ENCODE data around the gene HTRA1.

Gene HTRA1

DNA sequence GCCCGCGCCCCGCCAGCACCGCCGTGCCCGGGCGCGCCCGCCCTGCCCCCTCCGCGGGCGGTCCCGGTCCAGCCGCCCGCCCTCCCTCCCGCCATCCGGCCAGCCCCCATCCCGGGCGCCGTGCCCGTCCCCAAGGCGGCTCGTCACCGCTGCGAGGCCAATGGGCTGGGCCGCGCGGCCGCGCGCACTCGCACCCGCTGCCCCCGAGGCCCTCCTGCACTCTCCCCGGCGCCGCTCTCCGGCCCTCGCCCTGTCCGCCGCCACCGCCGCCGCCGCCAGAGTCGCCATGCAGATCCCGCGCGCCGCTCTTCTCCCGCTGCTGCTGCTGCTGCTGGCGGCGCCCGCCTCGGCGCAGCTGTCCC lies at the start of gene HTRA1:
TSS of gene HTRA1 (plus strand) at position 187 of the 362 bp plus-strand sequence. CDS start at position 287, 100 bp downstream.
- no peak for DNase-seq (ENCODE audit: low read depth, low spot score)

DNA sequence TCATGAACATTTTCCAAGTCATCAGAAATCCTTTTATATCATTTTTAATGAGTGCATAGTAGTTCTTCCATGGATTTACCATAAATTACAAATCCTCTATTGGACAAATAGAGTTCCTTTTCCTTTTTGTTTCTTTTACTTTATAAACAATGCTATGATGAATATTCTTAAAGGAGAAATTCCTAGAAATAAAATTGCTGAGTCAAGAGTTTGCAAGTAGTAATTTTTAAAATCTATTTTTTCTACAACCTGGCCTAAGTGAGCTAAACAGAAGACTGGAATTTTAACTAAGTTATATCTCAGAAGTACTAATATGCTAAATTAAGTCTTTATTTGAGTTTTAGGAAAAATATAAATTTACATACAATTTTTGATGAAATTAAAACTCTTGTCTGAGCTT lies 48.0 kb upstream of the HTRA1 start:
- DNase-seq (ENCODE audit: low read depth, low spot score) = no peak

DNA sequence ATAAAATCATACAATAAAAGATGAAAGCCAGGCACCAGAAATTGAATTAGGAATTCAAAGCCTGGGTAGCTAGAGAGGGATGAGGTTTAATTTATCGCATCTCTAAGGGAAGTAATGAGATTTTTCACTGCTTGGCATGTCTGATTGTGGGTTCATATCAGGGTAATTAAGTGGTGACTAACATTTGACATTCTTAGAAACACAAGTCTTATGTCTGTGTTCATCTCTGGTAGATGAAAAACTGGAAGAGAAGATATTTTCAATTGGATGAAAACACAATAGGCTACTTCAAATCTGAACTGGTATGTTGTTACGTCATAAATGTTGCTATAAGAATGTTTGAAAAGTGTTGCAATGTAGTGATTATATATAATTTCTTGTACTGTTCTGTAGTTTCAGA lies 43.7 kb upstream of the HTRA1 start:
- DNase-seq (ENCODE audit: low read depth, low spot score) = no peak

DNA sequence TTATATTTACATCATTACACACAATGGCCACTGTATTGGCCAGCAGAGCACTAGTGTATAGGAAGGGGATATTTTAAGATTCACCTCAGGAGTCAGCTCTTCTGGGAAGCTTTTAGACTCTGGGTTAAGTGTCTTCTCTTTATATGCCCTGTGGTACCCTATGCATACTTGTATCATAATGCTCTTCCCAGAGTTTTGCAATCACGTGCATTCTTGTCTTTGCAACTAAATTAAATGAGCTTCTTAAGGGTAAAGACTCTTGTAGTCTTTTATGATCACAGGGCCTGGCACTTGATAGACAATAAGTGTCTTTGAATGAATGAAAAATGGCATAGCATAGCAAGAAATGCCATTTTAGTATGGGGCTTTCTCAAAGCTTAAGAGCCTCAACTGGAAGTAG lies 42.3 kb upstream of the HTRA1 start:
- DNase-seq (ENCODE audit: low read depth, low spot score) = no peak

DNA sequence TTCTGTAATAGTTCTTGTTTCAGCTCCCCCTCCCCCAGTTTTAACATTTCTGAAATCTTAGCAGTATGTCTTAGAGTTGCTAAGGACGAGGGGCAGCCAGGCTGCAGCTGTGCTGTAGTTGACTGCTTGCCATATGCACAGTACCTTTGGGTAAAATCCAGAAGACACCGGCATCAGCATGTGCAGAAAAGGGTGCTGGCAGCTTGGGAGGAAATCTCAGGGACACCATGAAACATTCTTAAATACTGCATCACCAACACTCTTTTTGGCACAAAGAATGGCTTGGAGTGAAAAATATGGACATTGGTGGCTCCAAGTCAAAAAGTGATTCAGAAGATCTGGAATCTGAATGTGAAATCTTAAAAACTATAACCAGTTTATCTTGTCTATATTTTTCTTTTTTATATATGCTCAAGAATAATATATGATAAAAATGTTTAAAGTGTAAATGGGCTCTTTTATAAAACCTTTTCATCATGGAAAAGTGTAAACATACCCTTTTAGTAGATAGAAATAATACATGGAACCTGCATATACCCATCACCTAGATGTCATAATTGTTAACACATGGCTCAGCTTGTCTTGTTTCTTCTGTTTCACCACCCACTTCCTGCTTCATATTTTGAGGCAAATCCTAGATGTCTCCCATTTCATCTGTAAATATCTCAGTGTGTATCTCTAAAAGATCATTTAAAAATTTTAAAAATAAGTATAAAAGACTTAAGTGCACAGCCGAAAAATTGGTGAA lies 41.3 kb upstream of the HTRA1 start:
- no peak for DNase-seq (ENCODE audit: low read depth, low spot score)

DNA sequence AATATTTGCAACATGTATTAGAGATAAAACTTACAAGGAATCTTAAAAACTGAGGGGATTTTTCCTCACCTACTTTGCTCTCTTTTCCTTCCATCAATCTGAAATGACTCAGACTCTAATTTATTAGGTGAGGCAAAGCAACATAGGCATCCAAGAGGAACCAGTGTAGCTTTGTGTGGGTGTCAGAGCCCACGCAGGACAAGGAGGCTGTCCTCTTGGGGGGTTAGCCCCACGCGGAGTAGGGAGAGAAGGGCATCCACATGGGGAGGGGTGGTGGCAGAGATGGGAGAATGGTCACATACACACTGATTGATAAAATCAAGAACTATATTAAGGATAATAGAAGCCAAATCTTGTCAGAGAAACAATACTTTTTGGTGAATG lies 40.7 kb upstream of the HTRA1 start:
- no peak for DNase-seq (ENCODE audit: low read depth, low spot score)

DNA sequence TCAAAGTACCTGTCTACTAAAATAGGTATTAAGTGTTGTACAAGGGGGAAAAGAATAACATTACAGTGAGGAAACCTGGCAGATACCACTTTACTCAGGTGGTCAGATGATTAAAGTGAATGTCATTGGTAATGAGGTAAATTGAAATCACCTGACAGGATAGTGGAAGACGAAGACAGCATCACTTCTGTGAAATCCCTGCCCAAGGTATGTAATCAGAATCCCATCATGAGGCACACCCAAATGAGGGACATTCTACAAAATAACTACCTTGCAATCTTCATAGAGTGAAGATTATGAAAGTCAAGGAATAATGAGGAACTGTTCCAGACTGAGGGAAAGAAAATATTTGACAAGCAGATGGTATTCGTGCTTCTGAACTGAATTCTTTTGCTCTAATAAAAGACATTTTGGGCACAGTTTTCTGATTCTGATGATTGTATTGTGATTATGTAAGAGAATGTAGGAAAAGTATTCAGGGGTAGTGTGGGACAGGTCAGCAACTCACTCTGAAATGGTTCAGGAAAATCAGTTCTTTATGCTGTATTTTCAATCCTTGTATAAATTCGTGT lies 40.2 kb upstream of the HTRA1 start:
- no peak for DNase-seq (ENCODE audit: low read depth, low spot score)

DNA sequence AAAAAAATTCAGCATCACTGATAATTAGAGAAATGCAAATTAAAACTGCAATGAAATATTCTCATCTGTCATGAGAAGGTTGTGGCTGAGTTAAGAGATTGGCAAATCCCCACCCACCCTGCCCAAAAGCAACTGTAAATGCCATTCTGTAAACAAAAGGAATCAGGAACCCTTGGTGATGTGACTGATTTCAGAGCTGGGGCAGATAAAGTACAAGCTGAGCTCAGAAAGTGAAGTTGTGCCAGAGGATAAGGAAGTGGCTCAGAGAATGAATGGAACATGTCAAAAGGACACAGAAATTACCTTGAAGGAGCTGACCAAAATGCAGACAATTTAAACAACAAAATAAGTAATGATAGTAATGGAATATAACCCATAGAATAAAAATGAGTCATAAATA lies 39.6 kb upstream of the HTRA1 start:
- DNase-seq (ENCODE audit: low read depth, low spot score) = no peak

DNA sequence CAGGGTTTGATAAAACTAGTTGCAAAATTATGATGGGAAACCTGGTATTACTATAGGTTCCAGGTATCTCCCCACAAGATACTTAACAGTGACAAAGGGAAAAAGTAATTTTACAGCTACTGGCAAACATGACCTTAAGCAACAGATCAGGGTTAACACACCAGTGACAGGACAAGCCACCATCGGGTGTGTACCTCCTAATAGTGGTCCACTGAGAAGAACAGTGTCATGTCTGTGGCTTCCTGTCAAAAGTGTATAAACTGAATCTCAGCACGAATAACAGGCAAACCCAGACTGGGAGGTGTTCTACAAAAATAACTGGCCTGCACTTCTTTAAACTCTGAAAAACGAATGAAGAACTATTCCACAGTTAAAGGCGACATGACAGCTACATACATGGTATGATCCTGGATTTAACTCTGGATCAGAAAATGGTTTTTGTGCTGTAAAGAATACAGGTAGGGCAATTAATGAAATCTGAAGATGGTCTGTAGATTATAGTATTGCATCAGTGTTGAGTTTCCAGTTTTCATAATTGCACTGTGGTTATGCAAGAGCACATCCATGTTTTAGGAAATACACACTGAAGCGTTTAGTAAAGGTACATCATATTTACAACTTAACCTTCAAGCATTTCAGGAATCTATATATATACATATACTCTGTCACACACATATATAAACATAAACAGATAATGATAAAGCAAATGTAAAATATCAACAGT lies 38.9 kb upstream of the HTRA1 start:
- DNase-seq (ENCODE audit: low read depth, low spot score) = no peak

DNA sequence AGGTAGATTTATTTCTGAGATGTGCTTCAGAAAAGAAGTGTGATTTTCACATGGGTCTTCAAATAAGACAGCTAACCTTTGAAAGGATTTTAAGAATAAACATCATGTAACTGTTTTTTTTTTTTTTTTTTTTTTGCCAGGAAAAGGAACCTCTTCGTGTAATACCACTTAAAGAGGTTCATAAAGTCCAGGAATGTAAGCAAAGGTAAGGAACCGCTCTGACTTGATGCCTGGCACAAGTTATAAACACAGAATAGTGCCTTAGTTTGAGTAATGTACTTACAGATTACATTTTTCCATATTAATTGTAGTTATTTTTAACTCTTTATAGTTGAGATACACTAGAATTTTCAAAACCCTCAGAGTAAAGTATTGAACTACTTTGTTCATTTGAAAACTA lies 37.3 kb upstream of the HTRA1 start:
- no peak for DNase-seq (ENCODE audit: low read depth, low spot score)

DNA sequence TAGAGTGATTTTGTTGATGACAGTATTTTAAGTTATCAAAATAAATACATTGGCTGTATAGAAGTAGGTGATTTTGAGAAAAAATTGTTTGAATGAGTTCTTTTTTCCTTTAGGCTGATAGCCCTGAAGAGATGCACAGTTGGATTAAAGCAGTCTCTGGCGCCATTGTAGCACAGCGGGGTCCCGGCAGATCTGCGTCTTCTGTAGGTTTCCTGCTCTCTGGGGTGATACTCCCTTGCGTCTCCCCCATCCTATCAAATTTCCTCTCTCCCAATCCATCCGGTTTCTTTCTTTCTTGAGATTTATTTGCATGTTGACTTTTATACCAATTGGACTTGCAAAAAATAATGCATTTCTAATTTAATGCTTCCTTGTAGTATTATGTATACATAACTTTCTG lies 34.5 kb upstream of the HTRA1 start:
- no peak for DNase-seq (ENCODE audit: low read depth, low spot score)

DNA sequence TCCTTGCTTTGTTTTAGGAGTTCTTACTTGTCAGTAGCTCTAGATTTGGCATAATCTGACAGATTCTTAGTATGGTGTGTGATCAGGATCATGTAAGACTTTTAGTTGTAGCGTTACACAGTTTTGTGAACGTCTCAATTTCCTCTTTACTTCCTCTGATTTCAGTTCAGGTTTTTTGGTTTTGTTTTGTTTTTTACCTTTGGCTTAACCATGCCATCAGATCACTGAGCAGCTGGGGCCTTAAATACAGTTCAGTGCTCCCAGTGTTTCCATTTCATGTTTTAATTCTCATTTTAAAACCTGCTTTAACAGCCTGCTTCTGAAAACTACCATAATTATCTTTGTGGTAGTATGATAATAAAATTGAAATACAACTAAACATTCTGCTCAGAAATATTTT lies 34.1 kb upstream of the HTRA1 start:
- DNase-seq (ENCODE audit: low read depth, low spot score) = no peak

DNA sequence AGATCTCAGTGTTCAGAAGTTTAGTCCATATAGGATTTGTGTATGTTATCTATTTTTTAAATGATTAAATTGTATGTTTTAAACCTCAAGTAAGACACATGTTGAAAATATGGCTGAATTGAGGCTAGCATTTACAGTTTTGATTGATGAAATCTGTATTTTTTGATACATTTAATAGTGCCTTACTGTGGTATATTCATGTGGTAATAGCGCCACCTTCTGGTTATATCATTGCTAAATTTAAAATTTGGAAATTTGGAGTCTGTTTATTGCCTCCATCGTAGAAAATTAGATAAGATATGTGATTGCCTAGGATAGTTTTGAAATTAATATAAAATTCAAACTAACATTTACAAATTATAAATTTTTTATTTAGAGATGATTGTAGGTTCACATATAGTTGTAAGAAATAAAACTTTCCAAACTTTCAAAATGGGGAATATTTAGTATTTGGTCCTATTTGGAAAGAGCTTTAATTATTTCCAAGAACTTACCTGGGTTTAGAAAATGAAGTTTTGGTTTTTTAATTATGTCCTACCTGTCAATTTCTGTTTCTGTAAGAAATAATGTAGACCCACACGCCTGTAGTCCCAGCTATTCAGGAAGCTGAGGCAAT lies 26.0 kb upstream of the HTRA1 start:
- no peak for DNase-seq (ENCODE audit: low read depth, low spot score)

DNA sequence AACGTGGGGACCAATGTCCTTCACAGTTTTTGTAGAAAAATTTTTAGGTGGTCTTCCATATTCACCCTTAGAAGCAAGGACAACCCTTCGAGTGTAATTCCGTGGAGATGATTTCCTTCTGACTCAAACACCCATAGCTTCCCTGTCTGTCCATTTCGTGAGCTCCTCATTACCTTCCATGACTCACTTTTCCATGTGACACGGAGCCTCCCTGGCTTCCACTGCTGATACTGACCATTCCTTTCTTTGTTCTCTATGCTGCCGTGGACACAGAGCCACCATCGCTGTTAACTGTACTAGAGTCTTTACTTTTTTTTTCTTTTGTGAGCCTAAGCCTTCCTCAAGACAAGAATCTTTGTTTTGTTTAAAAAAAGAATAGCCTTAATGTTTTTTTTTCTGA lies 19.4 kb upstream of the HTRA1 start:
- DNase-seq (ENCODE audit: low read depth, low spot score) = no peak

DNA sequence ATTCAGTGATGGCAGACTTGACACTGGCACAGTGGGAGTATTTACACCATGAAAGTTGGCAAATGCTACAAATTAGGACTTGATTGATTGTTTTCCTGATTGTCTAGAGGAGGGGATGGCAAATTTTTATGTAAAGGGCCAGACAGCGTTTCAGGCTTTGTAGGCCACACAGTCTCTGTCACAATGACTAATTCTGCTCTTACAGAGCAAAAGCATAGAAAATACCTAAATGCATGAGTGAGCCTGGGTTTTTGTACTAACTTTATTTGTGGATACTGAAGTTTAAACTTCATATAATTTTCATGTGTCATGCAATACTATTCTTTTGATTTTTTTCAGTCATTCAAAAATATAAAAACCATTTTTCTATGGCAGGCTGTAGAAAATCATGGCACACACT lies 15.9 kb upstream of the HTRA1 start:
- DNase-seq (ENCODE audit: low read depth, low spot score) = no peak

DNA sequence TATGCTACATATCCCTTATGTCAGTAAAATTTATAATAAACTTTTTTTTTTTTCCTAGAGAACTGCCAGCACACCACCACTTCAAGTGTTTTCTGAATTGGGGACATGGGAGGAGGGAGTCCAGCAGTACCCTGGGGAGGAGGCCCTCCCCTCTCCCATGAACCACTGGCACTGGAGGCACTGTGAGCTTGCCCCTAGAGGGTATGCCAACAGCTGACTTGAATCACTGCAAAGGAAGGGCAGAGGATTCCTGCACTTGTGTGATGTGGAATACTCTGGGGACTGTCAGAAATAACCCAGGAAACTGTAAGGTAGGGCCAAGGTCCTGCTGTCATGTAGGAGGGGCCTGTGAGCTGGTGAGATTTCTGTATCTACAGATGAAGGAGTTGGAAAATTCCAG lies 15.4 kb upstream of the HTRA1 start:
- DNase-seq (ENCODE audit: low read depth, low spot score) = no peak

DNA sequence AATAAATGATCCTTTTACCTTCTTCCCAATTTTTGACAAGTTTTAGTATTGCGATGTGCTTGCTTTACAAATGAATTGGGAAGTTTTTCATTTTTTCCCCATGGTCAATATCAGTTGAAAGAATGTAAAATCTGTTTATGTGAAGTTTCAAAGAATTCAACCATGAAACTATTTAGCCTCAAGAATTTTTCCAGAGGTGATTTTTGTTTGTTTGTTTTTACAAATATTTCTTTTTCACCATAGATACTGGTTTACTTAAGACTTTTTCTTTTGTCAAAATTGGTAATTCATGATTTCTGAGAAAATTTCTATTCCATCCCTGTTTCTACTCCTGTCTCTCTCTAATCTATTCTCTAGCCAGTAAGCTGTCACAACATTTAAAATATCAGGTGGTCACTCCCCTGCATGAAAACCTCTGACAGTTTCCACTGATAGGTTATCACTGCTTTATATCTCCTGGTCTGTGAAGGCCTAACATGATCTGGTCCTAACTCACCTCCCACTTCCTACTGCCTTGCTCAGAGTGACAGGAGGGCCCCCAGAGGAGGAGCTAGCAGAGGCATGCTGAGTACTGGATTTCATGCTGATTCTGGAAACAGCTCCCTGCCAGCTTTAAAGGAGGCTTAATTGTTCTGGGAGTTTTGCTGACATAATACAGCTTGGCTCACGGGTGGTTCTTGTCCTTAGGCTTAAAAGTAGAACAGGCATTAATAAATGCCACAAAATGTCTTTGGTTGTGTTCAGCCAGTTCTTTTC lies 14.5 kb upstream of the HTRA1 start:
- no peak for DNase-seq (ENCODE audit: low read depth, low spot score)

DNA sequence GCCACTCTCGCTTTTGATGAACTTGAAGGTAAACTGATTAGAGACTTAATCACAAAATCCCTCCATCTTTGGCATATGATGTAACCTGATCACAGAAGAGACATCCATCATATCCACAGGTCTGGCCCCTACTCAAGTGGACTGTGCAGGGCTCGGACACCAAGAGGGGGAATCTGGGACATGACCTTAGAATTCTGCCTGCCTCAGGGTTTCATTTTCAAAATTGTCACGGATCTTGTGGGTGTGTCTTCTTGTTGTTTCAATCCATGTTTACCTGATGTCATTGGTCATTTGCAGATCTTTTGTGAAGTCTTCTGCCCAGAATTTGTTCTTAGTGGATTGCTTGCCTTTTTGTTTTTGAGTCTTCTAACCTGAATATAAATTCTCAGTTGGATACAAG lies 12.8 kb upstream of the HTRA1 start:
- DNase-seq (ENCODE audit: low read depth, low spot score) = no peak

DNA sequence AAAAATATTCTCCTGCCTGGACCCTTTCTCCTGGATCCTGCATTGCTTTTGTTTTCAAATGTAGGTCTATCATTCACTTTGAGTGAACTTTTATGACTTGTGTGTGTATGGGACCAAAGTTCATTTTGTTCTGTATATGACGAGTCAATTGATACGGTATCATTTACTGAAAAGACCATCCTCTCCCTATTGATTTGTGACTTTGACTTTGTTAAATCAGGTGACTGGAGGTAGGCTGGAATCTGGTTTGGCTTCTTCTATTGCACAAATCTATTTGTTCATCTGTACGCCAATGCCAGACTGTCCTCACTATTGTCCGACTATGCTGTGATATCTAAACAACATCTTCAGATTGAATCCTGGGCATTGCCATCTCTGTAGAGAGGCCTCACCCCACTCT lies 12.2 kb upstream of the HTRA1 start:
- DNase-seq (ENCODE audit: low read depth, low spot score) = no peak

DNA sequence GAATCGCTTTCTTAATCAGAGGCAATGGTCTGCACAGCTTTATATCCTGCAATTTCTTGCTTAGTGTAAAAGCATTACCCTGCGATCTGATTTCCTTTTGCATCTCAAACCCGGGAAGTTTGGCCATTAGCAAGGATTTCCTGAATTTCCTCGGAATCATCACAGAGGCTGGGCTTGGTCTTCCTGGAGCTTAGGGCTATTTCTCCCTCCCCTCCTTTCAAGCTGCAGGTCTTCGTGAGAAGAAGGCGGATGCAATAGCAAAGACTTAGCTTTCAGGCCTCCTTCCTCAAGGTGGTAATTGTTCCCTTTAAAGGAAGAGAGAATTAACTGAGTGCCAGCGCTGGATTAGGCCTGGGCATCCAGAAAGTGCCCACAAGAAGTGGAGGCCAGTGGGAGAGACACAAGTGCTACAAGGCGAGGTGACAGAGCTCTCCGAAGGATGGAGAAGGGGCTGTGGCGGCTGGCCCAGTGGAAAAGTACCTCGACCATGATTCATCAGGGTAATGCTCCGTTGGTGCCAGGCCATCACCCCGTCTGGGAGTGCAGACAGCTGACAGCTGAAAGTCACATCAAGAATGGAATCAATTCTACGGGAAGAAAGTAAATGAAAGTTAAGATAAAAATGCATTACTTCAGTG lies 10.9 kb upstream of the HTRA1 start:
- no peak for DNase-seq (ENCODE audit: low read depth, low spot score)

DNA sequence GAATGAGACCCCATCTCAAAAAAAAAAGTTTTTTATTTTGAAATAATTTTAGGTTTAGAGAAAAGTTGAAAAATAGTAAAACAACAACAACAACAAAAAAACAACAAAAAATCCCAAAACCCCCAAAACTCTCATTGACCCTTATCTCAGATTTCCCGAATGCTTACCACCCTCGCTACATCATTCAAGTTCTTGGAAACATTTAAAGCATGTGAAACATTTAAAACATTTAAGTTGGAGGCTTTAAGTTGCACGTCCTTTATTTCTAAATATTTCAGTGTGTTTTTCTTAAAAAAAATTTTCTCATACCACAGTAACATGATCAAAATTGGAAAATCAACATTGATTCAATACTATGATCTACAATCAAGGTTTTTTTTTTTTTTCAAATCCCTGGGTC lies 7.3 kb upstream of the HTRA1 start:
- DNase-seq (ENCODE audit: low read depth, low spot score) = no peak
